ACC112 (cell line): ENCODE measurements around the gene PINK1.

ENCODE experiments used
- H2AFZ ChIP-seq: fragments of 200-600 bp; sonication (generic); one replicate; pipeline ENCODE4 v1.6.0; 2017; ENCODE audit warnings: antibody characterized with exemption, low read length; ENCODE audit not compliant: unreplicated experiment
- H3K27ac ChIP-seq: fragments of 200-600 bp; sonication (generic); 2 replicates; pipeline ENCODE4 v1.5.1; 2014; ENCODE audit warnings: low read depth, mild to moderate bottlenecking, antibody characterized with exemption, low read length, moderate library complexity
- H3K27me3 ChIP-seq: fragments of 200-600 bp; sonication (generic); 2 replicates; pipeline ENCODE4 v1.6.1; 2014; ENCODE audit warnings: mild to moderate bottlenecking, antibody characterized with exemption, low read length, moderate library complexity, mixed read lengths; ENCODE audit not compliant: insufficient read depth
- H3K36me3 ChIP-seq: fragments of 200-600 bp; sonication (generic); 2 replicates; pipeline ENCODE4 v1.6.1; 2016; ENCODE audit warnings: mild to moderate bottlenecking, antibody characterized with exemption, low read length, moderate library complexity, mixed read lengths; ENCODE audit not compliant: insufficient read depth
- H3K4me1 ChIP-seq: fragments of 200-600 bp; sonication (generic); one replicate; pipeline ENCODE4 v1.6.1; 2016; ENCODE audit warnings: low read length, mixed read lengths; ENCODE audit not compliant: insufficient read depth, unreplicated experiment, control insufficient read depth
- H3K4me3 ChIP-seq: fragments of 200-600 bp; sonication (generic); 2 replicates; pipeline ENCODE4 v1.5.1; 2014; ENCODE audit warnings: mild to moderate bottlenecking, low read depth, low read length
- H3K79me2 ChIP-seq: fragments of 200-600 bp; sonication (generic); one replicate; pipeline ENCODE4 v1.6.0; 2016; ENCODE audit warnings: low read length; ENCODE audit not compliant: control insufficient read depth, unreplicated experiment, insufficient read depth

The PINK1 gene

GRCh38 chr1:20648438-20648837 is 15.2 kb downstream of the PINK1 start:
- Histone ChIP-seq H3K27me3 (no peaks in the 10 kb centered on the region), H3K4me1 (no peaks in the 10 kb centered on the region), H3K36me3 (peaks cover 22% of the 10 kb centered on the region; the same call in 1 of the 2 replicates), H3K27ac (no peak overlapping the region), H2AFZ (no peak overlapping the region), H3K4me3 (no peak overlapping the region), H3K79me2 (no peaks in the 10 kb centered on the region)

- Histone ChIP-seq H3K36me3 (peaks cover 27% of the 10 kb centered on the region; the same call in 1 of the 2 replicates), H2AFZ (no peak overlapping the region), H3K27ac (no peak overlapping the region), H3K27me3 (no peaks in the 10 kb centered on the region), H3K4me3 (no peak overlapping the region), H3K4me1 (no peaks in the 10 kb centered on the region), H3K79me2 (no peaks in the 10 kb centered on the region)
Measured at GRCh38 chr1:20648946-20649345, 15.7 kb downstream of the PINK1 start.

DNA sequence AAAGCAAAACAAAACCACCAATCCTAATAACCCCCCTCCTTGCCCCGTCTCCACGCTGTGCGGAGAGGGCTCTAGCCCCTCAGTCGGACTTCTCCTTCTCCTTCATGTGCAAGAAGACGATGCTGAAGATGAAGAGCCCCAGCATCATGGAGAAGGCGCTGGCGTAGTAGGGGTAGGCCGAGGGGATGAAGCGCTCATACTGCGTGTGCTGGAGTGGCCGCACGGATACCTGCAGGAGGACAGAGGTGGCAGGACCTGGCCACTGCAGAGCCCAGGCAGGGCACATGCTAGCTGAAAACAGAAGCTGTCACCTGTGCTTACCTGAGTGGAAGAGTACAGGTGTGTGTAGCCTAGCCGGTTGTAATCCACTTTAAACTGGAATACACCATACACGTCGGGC is 19.0 kb downstream of the PINK1 start:
- Histone ChIP-seq H3K27ac (no peak overlapping the region), H3K79me2 (peaks cover 14% of the 10 kb centered on the region), H3K4me1 (no peaks in the 10 kb centered on the region), H2AFZ (no peak overlapping the region), H3K4me3 (no peak overlapping the region), H3K27me3 (no peaks in the 10 kb centered on the region), H3K36me3 (peaks cover 41% of the 10 kb centered on the region; the same call in 1 of the 2 replicates)

DNA sequence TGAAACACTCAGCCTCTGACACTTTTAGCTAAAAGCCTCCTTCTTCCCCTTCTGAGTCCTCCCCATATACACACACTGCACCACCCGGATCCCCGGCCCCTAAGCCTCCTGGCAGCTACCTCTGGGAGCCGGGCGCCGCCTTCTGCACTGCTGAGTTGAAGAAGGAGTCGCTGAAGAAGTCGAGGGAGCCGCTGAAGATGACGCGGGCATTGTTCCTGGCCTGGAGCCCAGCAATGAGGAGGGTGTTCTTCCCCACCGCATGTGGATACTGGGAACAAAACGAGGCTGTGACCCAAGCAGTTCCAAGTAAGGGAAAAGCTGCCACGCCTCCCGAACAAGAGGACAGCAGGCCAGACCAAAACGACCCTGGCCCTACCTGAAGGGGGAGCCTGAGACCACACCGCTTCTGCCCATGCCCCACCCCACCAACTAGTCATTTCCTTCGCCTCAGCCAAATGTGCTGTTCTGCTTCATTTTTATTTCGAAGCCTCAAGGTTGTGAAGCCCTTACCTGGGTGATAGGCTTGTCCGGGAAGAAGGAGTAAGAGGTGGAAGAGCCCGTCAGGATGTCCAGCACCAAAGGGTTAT is 20.9 kb downstream of the PINK1 start:
- Histone ChIP-seq H3K4me3 (no peak overlapping the region), H3K4me1 (no peaks in the 10 kb centered on the region), H2AFZ (no peak overlapping the region), H3K27ac (no peak overlapping the region), H3K79me2 (peaks cover 31% of the 10 kb centered on the region), H3K36me3 (peaks cover 44% of the 10 kb centered on the region; the same call in 1 of the 2 replicates), H3K27me3 (no peaks in the 10 kb centered on the region)

DNA sequence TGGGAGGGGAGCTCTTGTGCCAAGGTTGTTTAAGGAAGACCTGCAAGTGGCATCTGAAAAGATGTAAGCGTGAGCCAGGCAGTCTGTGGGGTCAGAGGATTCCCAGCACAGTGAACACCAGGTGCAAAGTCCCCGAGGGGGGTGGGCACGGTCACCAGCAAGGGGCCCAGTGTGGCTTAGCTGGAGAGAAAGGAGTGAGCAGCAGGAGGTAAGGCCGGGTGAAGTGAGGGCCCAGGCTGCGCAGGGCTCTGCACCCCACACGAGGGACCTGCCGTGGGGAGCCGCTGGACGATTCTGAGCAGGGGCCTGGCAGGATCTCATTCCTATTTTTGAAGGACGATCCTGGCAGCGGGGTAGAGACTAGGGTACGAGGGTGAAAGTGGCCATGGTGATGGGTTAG is 23.8 kb downstream of the PINK1 start:
- Histone ChIP-seq H2AFZ (no peak overlapping the region), H3K4me3 (no peak overlapping the region), H3K4me1 (peaks cover 11% of the 10 kb centered on the region), H3K79me2 (peaks cover 52% of the 10 kb centered on the region), H3K27me3 (no peaks in the 10 kb centered on the region), H3K27ac (no peak overlapping the region), H3K36me3 (peaks cover 31% of the 10 kb centered on the region; the same call in 1 of the 2 replicates)

DNA sequence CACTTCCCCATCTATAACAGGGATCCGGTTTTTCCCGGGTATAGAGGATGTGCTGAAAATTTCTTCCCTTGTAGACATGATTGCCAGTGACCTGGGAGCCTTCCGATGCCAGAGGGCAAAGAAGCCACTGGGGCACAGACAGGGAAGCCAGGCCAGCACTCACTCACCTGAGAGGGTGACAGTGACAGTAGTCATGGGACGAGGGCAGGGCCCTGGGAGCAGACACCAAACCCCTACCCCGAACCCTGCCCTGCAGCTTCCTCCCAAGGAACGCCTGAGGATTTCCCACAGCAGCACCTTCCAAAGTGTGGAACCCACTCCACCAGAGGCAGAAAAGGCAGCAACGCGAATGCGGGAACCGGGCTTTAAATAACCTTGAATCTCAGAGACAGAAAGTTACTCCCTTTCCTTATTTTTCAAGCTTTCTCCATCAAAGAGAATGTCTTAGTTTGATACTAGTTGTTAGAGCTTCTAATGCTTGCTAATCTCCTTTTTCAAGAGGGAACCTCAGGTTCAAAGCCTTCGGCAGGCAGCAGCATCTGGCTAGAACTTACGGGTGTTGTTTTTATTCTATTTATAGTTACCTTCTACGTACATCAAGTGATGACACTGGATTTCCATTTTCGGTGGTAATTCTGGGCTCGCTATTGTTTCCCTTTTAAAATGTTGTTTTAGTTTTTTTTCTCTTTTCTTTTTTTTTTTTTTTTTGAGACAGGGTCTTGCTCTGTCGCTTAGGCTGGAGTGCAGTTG is 25.1 kb downstream of the PINK1 start:
- Histone ChIP-seq H3K27ac (no peak overlapping the region), H3K27me3 (no peaks in the 10 kb centered on the region), H3K79me2 (peaks cover 52% of the 10 kb centered on the region), H2AFZ (no peak overlapping the region), H3K4me3 (no peak overlapping the region), H3K36me3 (peaks cover 26% of the 10 kb centered on the region; the same call in 1 of the 2 replicates), H3K4me1 (peaks cover 15% of the 10 kb centered on the region)

DNA sequence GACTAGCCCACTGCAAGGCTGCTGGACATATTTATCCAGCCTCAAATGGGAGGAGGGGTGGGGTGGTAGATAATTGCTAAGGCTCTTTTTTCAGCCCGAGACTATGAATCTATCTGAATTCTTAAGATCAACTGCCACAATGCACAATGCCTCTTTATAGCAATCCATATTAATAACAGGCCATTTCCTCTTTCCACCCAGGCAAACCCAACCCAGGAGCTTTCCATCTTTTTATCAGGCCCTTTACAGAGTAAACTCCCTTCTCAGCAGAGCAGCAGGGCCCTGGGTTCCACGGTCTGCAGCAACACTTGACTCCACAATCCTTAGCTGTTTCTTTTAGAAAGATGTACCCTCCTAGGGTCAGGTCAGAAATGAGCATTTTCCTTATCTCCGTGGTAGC is 27.1 kb downstream of the PINK1 start:
- Histone ChIP-seq H3K4me3 (peak overlapping the region; percentile 99), H3K27me3 (no peaks in the 10 kb centered on the region), H3K36me3 (peaks cover 16% of the 10 kb centered on the region; the same call in 1 of the 2 replicates), H3K27ac (no peak overlapping the region), H3K4me1 (peaks cover 15% of the 10 kb centered on the region), H3K79me2 (peaks cover 52% of the 10 kb centered on the region), H2AFZ (peak overlapping the region; percentile 89)

- H2AFZ ChIP-seq, result peak overlapping the region; percentile 89
- no peak overlapping the region for H3K27ac ChIP-seq
- peak overlapping the region; percentile 99 for H3K4me3 ChIP-seq
- H3K27me3 ChIP-seq, result no peaks in the 10 kb centered on the region
- peaks cover 15% of the 10 kb centered on the region for H3K4me1 ChIP-seq
- peaks cover 11% of the 10 kb centered on the region; the same call in 1 of the 2 replicates for H3K36me3 ChIP-seq
- H3K79me2 ChIP-seq, result peaks cover 51% of the 10 kb centered on the region
Measured at GRCh38 chr1:20660847-20661206, 27.6 kb downstream of the PINK1 start.

- H3K27me3 ChIP-seq, result no peaks in the 10 kb centered on the region
- H3K4me1 ChIP-seq, result peaks cover 15% of the 10 kb centered on the region
- H3K36me3 ChIP-seq, result 0 out of 2 replicates have a peak, but pooled peaks cover 6% of the 10 kb centered on the region
- H3K4me3 ChIP-seq, result peak within 1 kb of the TSS; percentile 99
- peaks cover 45% of the 10 kb centered on the region for H3K79me2 ChIP-seq
- peak within 1 kb of the TSS; percentile 89 for H2AFZ ChIP-seq
- H3K27ac ChIP-seq, result no peak within 1 kb of the TSS
Measured at GRCh38 chr1:20661207-20662109, 28.2 kb downstream of the PINK1 start, which contains the start of gene DDOST. TSS of gene DDOST (minus strand) at chr1:20661369. CDS start at chr1:20661350, 19 bp downstream.

DNA sequence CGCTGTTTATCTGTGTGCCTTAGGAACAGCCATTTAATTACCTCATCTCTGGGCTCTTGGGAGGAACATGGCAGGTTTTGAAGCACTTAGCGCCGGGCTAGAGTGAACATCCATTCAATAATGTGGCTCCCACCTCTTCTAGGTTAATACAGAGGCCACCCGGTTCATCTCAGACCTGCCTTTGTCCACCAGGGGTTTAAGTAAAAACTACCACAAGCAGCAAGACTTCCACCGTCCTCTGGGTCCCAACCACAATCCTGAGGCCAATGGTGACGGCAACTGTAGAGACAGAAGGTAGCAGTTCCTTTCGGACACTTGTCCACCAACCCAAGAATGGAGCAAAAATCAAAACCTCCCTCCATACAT is 28.8 kb downstream of the PINK1 start:
- H3K4me1 ChIP-seq, result peaks cover 15% of the 10 kb centered on the region
- H3K4me3 ChIP-seq, result peak overlapping the region; percentile 99
- no peak overlapping the region for H3K27ac ChIP-seq
- H3K79me2 ChIP-seq, result peaks cover 40% of the 10 kb centered on the region
- H2AFZ ChIP-seq, result peak overlapping the region; percentile 67
- H3K36me3 ChIP-seq, result 0 out of 2 replicates have a peak, but pooled peaks cover 6% of the 10 kb centered on the region
- H3K27me3 ChIP-seq, result no peaks in the 10 kb centered on the region
